Mesenteric fat pad (tissue), 1 donor: ENCODE measurements around the gene FBLN5. TPM values are rescaled to one million over a fixed set of nuclear protein-coding genes. Genes with fewer than 3 reads are reported as not detected.

Source experiments
- DNase-seq: peaks from one replicate; pipeline ENCODE4 v3.0.0-alpha.2; 2020; ENCODE audit warnings: low spot score
- long read RNA-seq: library from polyadenylated mRNA; unstranded; transcript quantifications from one replicate; pipeline ENCODE4 v2.0.0, GENCODE V29; 2020
- total RNA-seq: library from RNA; stranded (reverse); fragmentation: NEBNext Ultra II Directional; extraction: Animal tissue kit (Norgen Biotek cat#: 25700); gene quantifications from one replicate; pipeline ENCODE4 v1.2.1, GENCODE V29; 2021
- donor health status: DM: yes; HTN: yes; CAD: no.

Gene FBLN5
- 183 TPM for total RNA-seq
- long read RNA-seq, transcript FBLN5-202 (11 exons, 2,123 nt): major isoform, 56 of 205 reads
- long read RNA-seq, transcript FBLN5-205 (11 exons, 1,875 nt): minor isoform, 11 of 205 reads
- long read RNA-seq, partial matches to known transcripts: 119 of 205 reads
- long read RNA-seq, other reads (novel, unspliced or antisense): 18 of 205 reads

- no peak for DNase-seq
Measured at GRCh38 chr14:91947475-91948184, at the start of gene FBLN5. TSS of gene FBLN5 (minus strand) at chr14:91947694. CDS start at chr14:91947229, 465 bp downstream.

- DNase-seq: no peak
Measured at GRCh38 chr14:91996948-91997371, 49.5 kb upstream of the FBLN5 start.

GRCh38 chr14:91987192-91987591 lies 39.7 kb upstream of the FBLN5 start:
- DNase-seq: no peak

- DNase-seq: no peak
Measured at GRCh38 chr14:91985521-91986255, 38.2 kb upstream of the FBLN5 start.

GRCh38 chr14:91985008-91985407 lies 37.5 kb upstream of the FBLN5 start:
- no peak for DNase-seq

- DNase-seq: no peak
Measured at GRCh38 chr14:91983588-91983987, 36.1 kb upstream of the FBLN5 start.

- no peak for DNase-seq
Measured at GRCh38 chr14:91980157-91980556, 32.7 kb upstream of the FBLN5 start.

- no peak for DNase-seq
Measured at GRCh38 chr14:91977884-91978283, 30.4 kb upstream of the FBLN5 start.

GRCh38 chr14:91975763-91976162 lies 28.3 kb upstream of the FBLN5 start:
- no peak for DNase-seq

GRCh38 chr14:91971188-91971778 lies 23.8 kb upstream of the FBLN5 start:
- DNase-seq: no peak

GRCh38 chr14:91968280-91968679 lies 20.8 kb upstream of the FBLN5 start:
- no peak for DNase-seq

- no peak for DNase-seq
Measured at GRCh38 chr14:91964724-91965123, 17.2 kb upstream of the FBLN5 start.

GRCh38 chr14:91964011-91964410 lies 16.5 kb upstream of the FBLN5 start:
- DNase-seq: no peak

- no peak for DNase-seq
Measured at GRCh38 chr14:91963465-91963864, 16.0 kb upstream of the FBLN5 start.

- DNase-seq: no peak
Measured at GRCh38 chr14:91961297-91962220, 14.1 kb upstream of the FBLN5 start.

- no peak for DNase-seq
Measured at GRCh38 chr14:91957876-91958313, 10.4 kb upstream of the FBLN5 start.

GRCh38 chr14:91956616-91957015 lies 9.1 kb upstream of the FBLN5 start:
- no peak for DNase-seq

- DNase-seq: no peak
Measured at GRCh38 chr14:91955168-91955567, 7.7 kb upstream of the FBLN5 start.

GRCh38 chr14:91953170-91953985 lies 5.9 kb upstream of the FBLN5 start:
- DNase-seq: no peak
